Lung microvascular endothelial cell (primary cell): Measurements from ENCODE around the gene PLD2. TPM values are rescaled to one million over a fixed set of nuclear protein-coding genes. Genes with fewer than 3 reads are reported as not detected.
"Not testable (repeated sequence)": the region's sequence is repeated elsewhere in the genome, so short reads cannot be mapped to it uniquely, and the experiment has no call there.

Experiments used
- DNase-seq, 2 donors: peaks; one replicate each; pipeline versions ENCODE4 v3.0.0 to v3.0.0-alpha.2; 2010; ENCODE audit warnings: low read depth in 2 of 2
- total RNA-seq: library from RNA; depleted of rRNA; stranded (reverse); fragments of >200 nt; gene quantifications from 2 replicates; pipeline ENCODE4 v1.2.1, GENCODE V29; 2014

The PLD2 gene
- total RNA-seq, 1 donor from 2014 or later, result 23.8 TPM

DNA sequence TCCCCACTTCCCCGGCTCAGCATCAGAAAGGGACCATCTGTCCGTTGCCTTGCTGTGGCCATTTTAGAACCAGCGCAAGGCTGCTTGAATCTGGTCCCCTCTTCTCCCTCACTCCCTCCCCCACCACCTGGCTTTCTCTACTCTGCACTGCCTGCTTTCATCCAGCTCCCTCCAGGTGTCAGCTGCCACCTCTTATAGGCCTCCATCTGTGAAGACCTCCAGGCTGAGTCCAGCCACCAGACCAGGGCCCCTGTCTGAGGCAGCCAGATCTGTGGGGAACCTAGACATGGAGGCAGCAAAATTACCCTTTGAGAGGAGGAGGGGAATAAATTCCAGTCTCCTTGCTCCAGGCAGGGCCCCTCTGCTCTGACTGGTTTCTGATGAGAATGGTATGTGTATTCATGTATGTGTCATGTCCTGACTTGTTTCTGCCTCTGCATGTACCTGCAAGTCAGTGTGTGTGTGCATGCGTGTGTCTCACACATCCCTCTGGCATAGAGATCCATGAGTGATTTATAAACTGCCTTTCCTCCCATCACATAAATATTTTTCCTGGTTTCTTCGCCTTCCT, 47.2 kb downstream of the PLD2 start:
- peak; percentile 39 to 47 for DNase-seq

DNA sequence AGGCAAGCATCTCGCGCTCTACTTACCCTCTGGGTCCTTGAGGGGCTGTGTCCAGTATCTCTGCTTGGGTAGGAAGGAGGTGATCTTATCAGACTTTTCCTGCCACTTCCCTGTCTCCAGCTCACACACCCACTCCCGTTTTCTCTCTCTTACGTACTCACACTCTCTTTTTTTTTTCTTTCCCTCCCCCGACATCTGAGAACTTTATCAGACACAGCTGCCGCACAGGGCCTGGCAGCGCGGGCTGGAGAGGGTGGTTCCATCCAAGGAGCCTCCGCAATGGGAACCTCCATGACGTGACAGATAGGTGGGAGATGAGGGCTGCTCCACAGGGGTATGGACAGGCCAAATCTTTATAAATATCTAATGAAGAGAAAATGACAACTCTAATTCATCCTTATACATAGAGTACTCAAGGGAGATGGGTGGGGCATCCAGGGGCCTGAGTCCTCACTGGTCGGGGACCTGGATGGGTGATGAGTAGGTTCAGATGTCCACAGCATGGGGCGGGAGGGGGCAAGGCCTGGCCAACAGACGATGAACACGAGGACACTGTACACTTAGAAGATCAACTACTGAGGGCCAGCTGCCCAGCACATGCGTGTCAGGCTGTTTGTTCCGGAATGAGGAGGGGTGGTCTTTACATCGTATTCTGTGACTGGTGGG, 49.5 kb downstream of the PLD2 start:
- peak in 1 of 2 donors; percentile 37 for DNase-seq

DNA sequence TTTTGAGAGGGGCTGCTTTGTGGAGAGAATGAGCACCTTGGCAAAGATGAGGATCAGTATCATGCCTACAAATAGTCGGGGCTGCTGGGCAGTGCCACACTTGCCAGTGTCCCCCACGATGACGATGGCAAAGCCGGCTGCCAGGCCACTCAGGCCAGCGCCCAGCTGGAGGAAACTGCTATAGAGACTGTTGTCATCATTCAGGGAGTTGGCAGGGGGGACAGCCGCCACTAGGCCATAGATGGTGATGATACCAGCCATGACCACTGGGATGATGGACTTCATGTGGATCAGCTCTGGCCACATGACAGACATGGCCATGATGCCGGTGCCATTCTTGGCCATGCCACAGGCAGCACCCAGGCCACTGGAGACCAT, 50.0 kb downstream of the PLD2 start:
- DNase-seq, result peak in 1 of 2 donors; percentile 33

DNA sequence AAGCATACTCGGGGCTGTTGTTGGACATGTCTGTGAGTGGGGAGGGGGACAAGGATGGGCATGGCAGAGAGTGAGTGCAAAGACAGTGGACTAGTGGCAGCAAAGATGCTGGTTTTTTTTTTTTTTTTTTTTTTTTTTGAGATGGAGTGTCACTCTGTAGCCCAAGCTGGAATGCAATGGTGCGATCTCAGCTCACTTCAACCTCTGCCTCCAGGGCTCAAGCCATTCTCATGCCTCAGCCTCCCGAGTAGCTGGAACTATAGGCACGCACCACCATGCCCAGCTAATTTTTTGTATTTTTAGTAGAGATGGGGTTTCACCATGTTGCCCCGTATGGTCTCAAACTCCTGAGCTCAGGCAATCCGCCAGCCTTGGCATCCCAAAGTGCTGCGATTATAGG, 50.4 kb downstream of the PLD2 start:
- DNase-seq, result not testable (repeated sequence)

DNA sequence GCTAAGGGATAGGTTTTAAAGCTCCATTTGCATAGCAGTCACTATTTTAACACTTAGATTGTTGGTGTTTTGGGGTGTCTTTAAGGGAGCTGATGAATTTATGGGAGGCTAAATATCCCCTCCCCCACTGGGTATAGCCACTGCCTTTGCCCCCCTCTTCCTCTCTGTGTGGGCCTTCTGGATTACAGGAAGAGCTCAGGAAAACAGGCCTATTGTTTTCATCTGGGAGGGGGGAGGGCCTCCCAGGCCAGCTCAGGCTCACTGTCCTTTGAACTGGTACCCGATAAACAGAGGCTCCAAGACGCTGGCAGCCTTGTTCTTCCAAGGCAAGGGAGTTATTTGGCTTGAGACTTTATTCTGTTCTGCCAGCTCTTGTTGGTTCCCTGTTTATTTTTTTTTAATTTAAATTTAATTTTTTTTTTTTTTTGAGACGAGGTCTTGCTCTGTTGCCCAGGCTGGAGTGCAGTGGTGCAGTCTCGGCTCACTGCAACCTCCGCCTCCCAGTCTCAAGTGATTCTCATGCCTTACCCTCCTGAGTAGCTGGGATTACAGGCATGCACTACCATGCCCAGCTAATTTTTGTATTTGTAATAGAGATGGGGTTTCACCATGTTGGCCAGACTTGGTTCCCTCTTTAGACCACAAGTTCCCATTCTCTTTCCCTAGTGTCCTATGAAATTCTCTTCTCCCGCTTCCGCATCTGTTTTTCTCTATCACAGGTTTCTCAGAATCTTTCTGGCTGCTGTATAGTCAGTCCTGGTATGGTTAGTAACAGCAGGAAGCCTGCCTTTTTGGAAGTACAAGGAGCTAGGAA, 51.3 kb downstream of the PLD2 start:
- peak; percentile 83 to 85 for DNase-seq

DNA sequence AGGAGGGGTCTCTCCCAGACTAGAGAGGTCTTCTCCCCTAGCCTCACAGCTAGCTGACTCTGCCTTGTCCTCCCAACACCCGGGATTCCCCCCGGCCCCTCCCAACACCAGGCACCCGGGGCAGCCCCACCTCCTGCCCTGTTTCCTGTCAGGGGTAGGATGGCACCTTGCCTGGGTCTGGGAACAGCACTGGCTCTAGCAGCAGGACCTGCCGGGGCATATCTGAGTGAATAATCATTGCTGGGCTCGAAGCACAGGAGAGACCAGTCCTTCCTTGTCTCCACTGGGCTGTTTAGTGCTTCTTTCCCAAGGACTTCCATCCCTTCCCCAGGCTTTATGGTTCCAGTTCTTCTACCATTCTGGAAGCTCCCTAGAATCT, 51.9 kb downstream of the PLD2 start:
- DNase-seq, result peak; percentile 56 to 70

DNA sequence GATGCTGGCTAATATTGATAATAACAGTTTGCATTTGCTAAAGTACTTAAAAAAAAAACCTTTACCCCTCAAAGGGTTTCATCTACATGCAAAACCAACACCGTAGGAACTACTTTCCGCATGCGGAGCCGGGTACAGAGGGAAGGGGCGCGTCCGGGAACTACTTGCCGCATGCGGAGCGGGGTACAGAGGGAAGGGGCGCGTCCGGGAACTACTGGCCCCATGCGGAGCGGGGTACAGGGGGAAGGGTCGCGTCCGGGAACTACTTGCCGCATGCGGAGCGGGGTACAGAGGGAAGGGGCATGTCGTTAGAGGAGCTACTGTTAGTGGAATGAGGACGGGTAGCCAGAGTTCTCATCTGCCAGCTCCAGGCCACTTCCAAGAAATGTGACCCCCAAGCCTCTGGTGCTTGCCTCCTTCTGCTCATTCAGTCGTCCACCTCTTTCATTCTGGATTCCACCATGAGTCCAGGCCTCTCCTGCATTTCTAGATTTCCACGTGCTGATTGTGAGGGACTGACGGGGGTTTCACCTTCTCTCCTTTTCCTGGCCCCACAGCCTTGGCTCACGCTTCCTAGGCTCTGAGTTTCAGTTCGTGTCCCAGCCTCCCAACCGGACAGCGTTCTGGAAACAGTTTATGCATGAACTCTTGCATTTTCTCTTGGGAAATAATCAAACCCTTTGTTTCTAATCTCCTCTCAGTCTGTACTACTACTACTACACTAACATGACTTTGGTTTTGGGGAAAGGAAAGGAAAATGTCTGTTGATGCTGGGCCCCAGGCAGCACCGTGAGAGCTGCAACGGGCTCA, 53.1 kb downstream of the PLD2 start:
- peak in 1 of 2 donors; percentile 33 for DNase-seq

DNA sequence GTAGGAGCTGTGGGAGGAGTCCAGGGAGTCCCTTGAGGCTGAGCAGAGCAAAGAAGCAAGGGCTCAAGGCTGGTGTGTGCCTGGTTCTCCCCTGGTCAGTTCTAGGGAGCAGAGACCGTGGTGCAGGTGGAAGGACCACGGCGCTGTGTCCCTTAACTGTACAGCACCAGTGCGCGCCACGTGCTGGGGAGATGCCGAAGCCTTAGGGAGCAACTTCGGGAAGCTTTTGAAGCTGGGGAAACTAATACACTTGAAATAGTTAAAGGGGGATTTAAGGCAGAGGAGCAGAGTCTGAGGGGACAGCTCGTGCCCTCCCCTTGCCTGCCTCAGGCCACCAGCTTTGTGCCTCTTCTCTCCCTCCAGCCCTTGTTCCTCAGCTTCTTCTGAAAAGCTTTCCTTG, 53.7 kb downstream of the PLD2 start:
- no peak for DNase-seq

DNA sequence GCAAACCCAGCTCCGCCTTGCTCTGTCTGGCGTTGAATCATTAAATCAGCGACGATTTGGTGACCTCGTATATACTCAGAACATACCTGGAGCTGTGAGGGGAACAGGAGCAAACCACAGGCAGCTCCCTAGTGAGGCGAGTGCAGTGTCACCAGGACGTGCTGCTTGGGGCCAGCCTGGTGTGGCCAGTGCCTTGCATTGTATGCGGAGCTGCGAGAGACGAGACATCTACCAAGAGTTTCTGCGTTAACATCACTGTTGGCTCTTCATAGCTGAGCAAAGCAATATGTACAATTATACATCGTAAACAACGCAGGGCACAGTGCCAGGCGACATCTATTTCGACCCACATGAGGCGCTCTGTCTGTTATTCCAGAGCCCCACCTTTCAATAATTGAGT, 54.1 kb downstream of the PLD2 start:
- no peak for DNase-seq

DNA sequence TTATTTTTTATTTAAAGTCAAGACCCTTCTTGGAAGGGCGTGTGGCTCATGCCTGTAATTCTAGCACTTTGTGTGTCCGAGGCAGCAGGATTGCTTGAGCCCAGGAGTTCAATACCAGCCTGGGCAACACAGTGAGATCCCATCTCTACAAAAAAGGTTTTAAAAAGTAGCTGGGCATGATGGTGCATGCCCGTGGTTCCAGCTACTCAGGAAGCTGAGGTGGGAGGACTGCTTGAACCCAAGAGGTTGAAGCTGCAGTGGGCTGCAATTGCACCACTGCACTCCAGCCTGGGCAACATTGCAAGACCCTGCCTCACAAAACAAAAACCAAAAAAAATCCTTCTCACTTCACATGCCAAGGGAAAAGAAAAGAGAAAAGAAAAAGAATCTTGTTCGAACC, 55.8 kb downstream of the PLD2 start:
- DNase-seq, result no peak

DNA sequence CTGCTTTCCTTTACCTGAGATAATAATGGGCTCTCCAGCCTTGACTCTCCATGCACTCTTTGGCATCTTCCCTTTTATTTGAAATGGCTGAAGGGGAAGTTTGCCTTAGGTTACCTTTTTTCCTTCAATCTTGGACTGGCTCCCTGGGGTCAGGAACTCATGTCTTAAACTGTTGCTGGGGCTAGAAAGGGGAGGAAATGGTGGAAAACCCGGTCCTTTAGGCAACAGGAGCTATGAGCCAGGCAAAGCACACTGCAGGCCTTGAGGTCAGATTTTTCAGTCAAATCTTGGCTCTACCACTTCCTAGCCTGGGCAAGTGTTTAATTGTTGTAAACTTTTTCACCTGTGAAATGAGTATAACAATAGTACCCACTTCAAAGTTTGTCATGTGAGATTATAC, 56.4 kb downstream of the PLD2 start:
- no peak for DNase-seq

DNA sequence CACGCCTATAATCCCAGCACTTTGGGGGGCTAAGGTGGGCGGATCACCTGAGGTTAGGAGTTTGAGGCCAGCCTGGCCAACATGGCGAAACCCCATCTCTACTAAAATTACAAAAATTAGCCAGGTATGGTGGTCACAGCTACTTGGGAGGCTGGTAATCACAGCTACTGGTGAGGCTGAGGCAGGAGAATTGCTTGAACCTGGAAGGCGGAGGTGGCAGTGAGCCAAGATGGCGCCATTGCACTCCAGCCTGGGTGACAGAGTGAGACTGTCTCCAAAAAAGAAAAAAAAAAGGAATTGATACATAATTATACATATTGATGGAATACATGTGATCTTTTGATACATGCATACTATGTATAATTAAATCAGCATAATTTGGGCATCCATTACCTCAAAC, 60.6 kb downstream of the PLD2 start:
- not testable (repeated sequence) for DNase-seq

DNA sequence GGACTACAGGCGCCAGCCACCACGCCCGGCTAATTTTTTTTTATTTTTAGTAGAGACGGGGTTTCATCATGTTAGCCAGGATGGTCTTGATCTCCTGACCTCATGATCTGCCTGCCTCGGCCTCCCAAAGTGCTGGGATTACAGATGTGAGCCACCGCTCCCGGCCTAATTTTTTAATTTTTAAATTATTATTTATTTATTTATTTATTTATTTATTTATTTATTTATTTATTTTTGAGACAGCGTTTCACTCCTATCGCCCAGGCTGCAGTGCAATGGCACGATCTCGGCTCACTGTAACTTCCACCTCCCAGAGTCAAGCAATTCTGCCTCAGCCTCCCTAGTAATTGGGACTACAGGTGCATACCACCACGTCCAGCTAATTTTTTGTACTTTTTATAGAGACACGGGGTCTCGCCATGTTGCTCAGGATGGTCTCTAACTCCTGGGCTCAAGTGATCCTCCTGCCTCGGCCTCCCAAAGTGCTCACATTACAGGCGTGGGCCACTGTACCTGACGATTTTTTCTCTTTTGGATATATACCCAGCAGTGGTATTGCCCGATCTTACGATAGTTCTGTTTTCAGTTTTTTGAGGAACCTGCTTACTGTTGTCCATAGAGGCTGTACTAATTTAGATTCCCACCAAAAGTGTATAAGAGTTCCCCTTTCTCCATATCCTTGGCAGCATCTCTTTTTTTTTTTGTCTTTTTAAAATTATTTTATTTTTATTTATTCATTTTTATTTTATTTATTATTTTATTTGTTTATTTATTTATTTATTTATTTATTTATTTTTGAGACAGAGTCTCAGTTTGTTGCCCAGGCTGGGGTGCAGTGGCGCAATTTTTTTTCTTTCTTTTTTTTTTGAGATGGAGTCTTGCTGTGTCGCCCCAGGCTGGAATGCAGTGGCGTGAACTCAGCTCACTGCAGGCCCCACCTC, 62.4 kb downstream of the PLD2 start:
- DNase-seq, result not testable (repeated sequence)

DNA sequence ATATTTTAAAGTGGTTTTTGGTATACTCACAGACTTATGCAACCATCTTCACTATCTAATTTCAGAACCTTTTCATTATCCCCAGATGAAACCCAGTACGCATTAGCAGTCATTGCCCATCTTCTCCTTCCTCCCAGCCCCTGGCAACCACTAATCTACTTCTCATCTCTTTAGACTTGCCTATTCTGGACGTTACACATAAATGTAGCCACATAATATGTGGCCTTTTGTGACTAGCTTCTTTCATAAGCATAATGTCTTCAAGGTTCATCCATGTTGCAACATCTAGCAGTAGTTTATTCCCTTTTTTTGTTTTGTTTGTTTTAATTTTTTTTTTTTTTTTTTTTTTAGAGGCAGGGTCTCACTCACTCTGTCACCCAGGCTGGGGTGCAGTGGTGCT, 63.9 kb downstream of the PLD2 start:
- no peak for DNase-seq

DNA sequence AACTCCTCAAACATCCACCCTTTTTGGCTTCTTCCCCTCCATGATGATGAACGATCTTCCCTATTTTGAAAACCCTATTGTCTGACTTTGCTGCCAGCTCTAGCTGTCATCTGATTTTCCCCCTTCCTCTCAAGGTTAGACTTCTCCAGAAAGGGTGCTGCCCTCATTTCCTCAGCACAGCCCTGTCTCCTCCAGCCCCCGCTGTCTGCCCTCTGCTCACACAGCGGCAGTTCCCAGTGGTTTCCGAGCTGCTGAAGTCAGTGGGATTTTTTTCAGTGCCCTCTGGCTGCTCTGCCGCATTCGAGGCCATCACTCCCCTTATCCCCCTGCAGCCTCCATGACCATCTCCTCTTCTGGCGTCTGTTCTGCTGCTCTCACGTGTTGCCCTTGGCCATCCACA, 65.8 kb downstream of the PLD2 start:
- peak; percentile 59 to 72 for DNase-seq

Other genes starting within 250 kb of the PLD2 start
- gene GGT6, start 246.6 kb upstream of the PLD2 start, total RNA-seq, result not detected in 2 replicates
- gene SMTNL2, start 222.6 kb upstream of the PLD2 start, total RNA-seq, result not detected in 2 replicates
- gene ALOX15, start 165.5 kb upstream of the PLD2 start, total RNA-seq, result not detected in 2 replicates
- gene PELP1, start 103.0 kb upstream of the PLD2 start, total RNA-seq, result 7.6 and 9.1 TPM in 2 replicates
- gene ARRB2, start 96.5 kb upstream of the PLD2 start, total RNA-seq, result 4.2 and 4.8 TPM in 2 replicates
- 9.2 and 11.1 TPM in 2 replicates for gene MED11, start 75.7 kb upstream of the PLD2 start, total RNA-seq
- gene ZMYND15, start 67.3 kb upstream of the PLD2 start, total RNA-seq, result under 0.01 TPM in 1 of 2 replicates, not detected in the other
- gene CXCL16, start 67.2 kb upstream of the PLD2 start, total RNA-seq, result 1.1 and 1.6 TPM in 2 replicates
- not detected in 2 replicates for gene TM4SF5, start 35.3 kb upstream of the PLD2 start, total RNA-seq
- 0.22 TPM in 1 of 2 replicates, not detected in the other for gene VMO1, start 20.8 kb upstream of the PLD2 start, total RNA-seq
- gene GLTPD2, start 18.2 kb upstream of the PLD2 start, total RNA-seq, result not detected in 2 replicates
- gene PSMB6, start 11.0 kb upstream of the PLD2 start, total RNA-seq, result 182 and 183 TPM in 2 replicates
- 17.9 and 26.0 TPM in 2 replicates for gene MINK1, start 26.2 kb downstream of the PLD2 start, total RNA-seq
- 0.44 and 1.6 TPM in 2 replicates for gene C17orf107, start 92.4 kb downstream of the PLD2 start, total RNA-seq
- gene CHRNE, start 95.9 kb downstream of the PLD2 start, total RNA-seq, result 0.65 and 1.4 TPM in 2 replicates
- not detected in 2 replicates for gene GP1BA, start 125.1 kb downstream of the PLD2 start, total RNA-seq
- 38.4 and 57.3 TPM in 2 replicates for gene SLC25A11, start 132.9 kb downstream of the PLD2 start, total RNA-seq
- gene RNF167, start 133.1 kb downstream of the PLD2 start, total RNA-seq, result 13.5 and 23.2 TPM in 2 replicates
- gene PFN1, start 141.4 kb downstream of the PLD2 start, total RNA-seq, result 280 and 359 TPM in 2 replicates
- gene ENO3, start 144.0 kb downstream of the PLD2 start, total RNA-seq, result 1.1 and 2.6 TPM in 2 replicates
- gene SPAG7, start 160.7 kb downstream of the PLD2 start, total RNA-seq, result 47.3 and 51.2 TPM in 2 replicates
- gene CAMTA2, start 180.5 kb downstream of the PLD2 start, total RNA-seq, result 2.6 and 7.9 TPM in 2 replicates
- gene INCA1, start 190.4 kb downstream of the PLD2 start, total RNA-seq, result 0.22 and 0.40 TPM in 2 replicates
- 56.0 and 78.2 TPM in 2 replicates for gene KIF1C, start 190.8 kb downstream of the PLD2 start, total RNA-seq
- under 0.01 and 0.22 TPM in 2 replicates for gene SLC52A1, start 228.3 kb downstream of the PLD2 start, total RNA-seq